Gastrocnemius medialis (tissue), 4 donors: ENCODE measurements around the gene SLC10A7.

Source experiments
- CTCF ChIP-seq, 5 experiments: fragments of 450-650 bp in 3 of 5; fragments of 200-600 bp in 2 of 5; sonication (generic) in 2 of 5; IDR thresholded peaks in 4 of 5; conservative IDR thresholded peaks in 1 of 5; 1 replicate in 4 of 5; 2 replicates in 1 of 5; pipeline ENCODE4 v1.5.1; 2016 to 2019; ENCODE audit warnings: antibody characterized with exemption in 5 of 5, mild to moderate bottlenecking in 3 of 5, moderate library complexity in 3 of 5
- POLR2A ChIP-seq, 2 donors: fragments of 450-650 bp; IDR thresholded peaks; one replicate each; pipeline ENCODE4 v1.6.1; 2017; ENCODE audit warnings: antibody characterized with exemption in 2 of 2, mild to moderate bottlenecking in 2 of 2, moderate library complexity in 2 of 2

- TF ChIP-seq CTCF (IDR thresholded peaks at IDR 0.05 in 4 of 5, conservative IDR thresholded peaks at IDR 0.05 in 1 of 5): no peak
- TF ChIP-seq POLR2A (IDR thresholded peaks at IDR 0.05): no peak
Observed at GRCh38 chr4:146302822-146303221, 218.9 kb downstream of the SLC10A7 start.
